Fibroblast of lung (primary cell): ENCODE data around the gene PPIG.

Experiments
- CTCF ChIP-seq, 2 donors: IDR thresholded peaks in 1 of 2; conservative IDR thresholded peaks in 1 of 2; 1 replicate in 1 of 2; 2 replicates in 1 of 2; pipeline ENCODE4 v1.5.1; 2011 to 2012; ENCODE audit warnings: low read length in 2 of 2, control low read depth in 1 of 2, inconsistent platforms in 1 of 2, low read depth in 1 of 2, mild to moderate bottlenecking in 1 of 2
- EZH2 ChIP-seq: IDR thresholded peaks from 2 replicates; pipeline ENCODE4 v1.5.1; 2012; ENCODE audit warnings: low read length, control low read depth, mild to moderate bottlenecking; ENCODE audit errors: missing control alignments

GRCh38 chr2:169690958-169691357 lies 106.8 kb downstream of the PPIG start:
- TF ChIP-seq CTCF (conservative IDR thresholded peaks at IDR 0.05 in 1 of 2, IDR thresholded peaks at IDR 0.05 in 1 of 2; ENCODE audit: low read depth in 1 of 2, low read length in 2 of 2) (no peak), EZH2 (no peak)
